ELR (cell line): ENCODE results near the gene S100A9.
"Not testable (repeated sequence)": the region's sequence is repeated elsewhere in the genome, so short reads cannot be mapped to it uniquely, and the experiment has no call there.

Source experiments
- DNase-seq: peaks from one replicate; pipeline ENCODE4 v3.0.0-alpha.2; 2015; ENCODE audit warnings: low read depth

Gene S100A9

GRCh38 chr1:153407274-153407673, 49.6 kb downstream of the S100A9 start:
- not testable (repeated sequence) for DNase-seq
